NCI-H748 (cell line): Measurements from ENCODE around the gene GJA4.
A peak's percentile ranks its signal among the peaks of the same experiment; 100 is the strongest.

Source experiments
- DNase-seq: peaks from one replicate; lab custom pipeline; 2025; ENCODE audit not compliant: unreplicated experiment; lab: John Stamatoyannopoulos, UW

Gene GJA4

GRCh38 chr1:34829250-34829649, 36.5 kb downstream of the GJA4 start:
- DNase-seq, result no peak

- no peak for DNase-seq
These were observed 39.0 kb downstream of the GJA4 start for GRCh38 chr1:34831721-34832246.

DNA sequence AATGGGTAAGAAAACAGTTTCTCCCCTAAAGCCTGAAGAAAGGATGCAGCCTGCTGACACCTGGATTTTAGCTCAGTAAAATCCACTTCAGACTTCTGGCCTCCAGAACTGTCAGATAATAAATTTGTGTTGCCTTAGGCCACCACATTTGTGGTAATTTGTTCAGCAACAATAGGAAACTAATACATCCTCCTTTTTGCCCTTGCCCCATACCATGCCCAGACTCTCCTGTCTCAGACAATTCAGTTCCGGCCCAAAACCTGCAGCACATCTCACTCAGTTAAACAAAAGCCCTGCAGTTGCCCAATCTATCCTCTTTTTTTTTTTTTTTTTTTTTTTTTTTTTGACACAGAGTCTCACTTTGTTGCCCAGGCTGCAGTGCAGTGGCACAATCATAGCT, 40.9 kb downstream of the GJA4 start:
- no peak for DNase-seq

DNA sequence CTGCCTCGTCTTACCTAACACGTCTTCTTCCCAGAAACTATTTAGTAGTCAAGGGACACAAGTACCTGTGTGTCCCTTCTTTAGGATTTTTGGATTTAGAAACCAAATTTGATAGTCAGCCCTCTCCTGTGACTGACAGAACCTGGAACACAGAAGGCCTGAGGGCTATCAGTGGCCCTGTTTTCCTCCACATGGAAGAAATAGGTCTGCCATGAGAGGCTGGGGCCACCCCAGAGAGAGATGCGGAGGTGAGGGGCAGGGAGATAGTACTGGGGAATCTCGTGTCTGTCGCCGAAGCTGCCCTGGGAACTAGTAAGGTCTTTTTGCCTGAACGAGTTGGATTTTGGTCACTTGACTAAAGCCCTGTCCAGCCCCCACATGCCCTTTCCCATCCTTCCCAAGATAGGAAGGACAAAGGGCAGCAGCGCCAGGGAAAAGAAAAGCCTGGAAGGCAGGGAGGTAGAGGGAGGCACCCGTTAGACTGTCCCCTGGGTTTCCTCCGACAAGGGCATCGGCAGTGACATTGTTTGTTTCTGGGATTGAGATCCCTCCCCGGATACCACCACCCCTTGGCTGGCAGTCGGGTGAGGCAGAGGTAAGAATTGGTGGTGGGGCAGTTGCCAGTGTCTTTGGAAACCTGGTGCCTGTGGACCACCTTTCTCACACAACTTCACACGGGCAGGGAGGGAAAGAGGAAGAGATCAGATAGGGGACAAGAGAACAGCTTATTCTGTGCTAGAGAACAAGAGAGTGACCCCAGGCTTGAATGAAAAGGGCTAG, 46.9 kb downstream of the GJA4 start:
- no peak for DNase-seq

DNA sequence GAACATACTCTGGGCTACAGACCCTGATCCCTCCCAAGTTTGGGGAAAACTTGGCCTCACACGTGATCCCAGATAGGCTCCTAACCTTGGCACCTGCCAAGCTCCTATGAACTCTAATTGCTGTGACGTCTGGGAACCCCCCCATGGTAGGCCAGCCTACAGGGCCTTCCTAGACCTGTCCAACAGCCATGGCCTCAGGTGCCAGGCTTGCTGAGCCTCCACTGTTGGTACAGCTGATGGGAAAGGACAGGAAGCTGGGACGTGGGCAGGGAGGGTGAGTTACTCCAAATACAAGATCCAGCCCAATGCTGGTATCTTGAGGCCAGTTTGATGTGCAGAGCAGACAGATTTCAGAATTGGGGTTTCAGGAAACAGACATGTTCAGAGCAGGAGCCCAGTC, 47.6 kb downstream of the GJA4 start:
- no peak for DNase-seq

DNA sequence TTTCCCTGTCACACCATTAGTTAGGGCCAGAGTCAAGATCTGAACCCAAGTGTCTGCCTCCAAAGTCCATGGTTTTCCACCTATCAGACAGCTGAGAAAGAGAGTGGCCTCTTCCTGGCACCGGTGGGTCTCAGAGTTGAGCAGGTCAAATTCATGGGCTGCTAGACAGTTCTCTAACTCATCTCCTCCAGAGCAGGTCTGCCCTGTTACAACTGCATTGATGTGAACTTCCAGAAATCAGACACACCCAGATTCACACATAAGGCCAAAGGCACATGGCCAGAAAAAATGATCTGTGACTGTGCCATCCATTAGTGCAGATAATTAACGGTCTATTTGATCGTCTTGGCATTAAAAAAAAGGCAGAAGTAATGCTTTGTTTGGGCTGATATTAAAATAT, 49.3 kb downstream of the GJA4 start:
- DNase-seq, result no peak

- no peak for DNase-seq
These were observed 50.2 kb downstream of the GJA4 start for GRCh38 chr1:34842952-34843371.

GRCh38 chr1:34843392-34844251, 50.8 kb downstream of the GJA4 start:
- no peak for DNase-seq

GRCh38 chr1:34844252-34844634, 51.4 kb downstream of the GJA4 start:
- peak; percentile 67 for DNase-seq
